SK-N-SH (cell line): ENCODE data around the gene ALPG. TPM values are rescaled to one million over a fixed set of nuclear protein-coding genes. Genes with fewer than 3 reads are reported as not detected.

ENCODE experiments used
- CTCF ChIA-PET: fragments of 300-600, 350-600 bp; formaldehyde crosslinking; extraction: SDS; loops from one replicate; lab custom pipeline; 2021; lab: Yijun Ruan, JAX
- POLR2A ChIA-PET: fragments of 350-600 bp; sonication (Branson Sonifier 250); formaldehyde crosslinking; extraction: SDS; loops from one replicate; lab custom pipeline; 2020; ENCODE audit warnings: antibody characterized with exemption, inconsistent platforms; lab: Yijun Ruan, JAX
- DNase-seq: peaks from one replicate; pipeline ENCODE4 v3.0.0; 2012
- H2AFZ ChIP-seq: fragments of 200-600 bp; sonication (generic); 2 replicates; pipeline ENCODE4 v1.8.1; 2016; ENCODE audit warnings: antibody characterized with exemption, mild to moderate bottlenecking, low read depth
- H3F3A ChIP-seq: fragments of 200-600 bp; sonication (generic); replicated peaks from 2 replicates; pipeline ENCODE3; 2016; ENCODE audit warnings: antibody characterized with exemption, mild to moderate bottlenecking; ENCODE audit not compliant: insufficient read depth
- H3K27ac ChIP-seq, 2 experiments: fragments of 200-500 bp in 1 of 2; fragments of 200-600 bp in 1 of 2; sonication (Bioruptor generic) in 1 of 2; sonication (generic), shearing (Covaris generic) in 1 of 2; 2 replicates each; pipeline versions ENCODE4 v1.5.1 to v1.6.1; 2014 to 2016; ENCODE audit warnings: low read depth in 2 of 2, inconsistent platforms in 1 of 2, low read length in 1 of 2, mild to moderate bottlenecking in 1 of 2, mixed read lengths in 1 of 2
- H3K27me3 ChIP-seq: fragments of 200-600 bp; sonication (generic), shearing (Covaris generic); 2 replicates; pipeline ENCODE4 v1.6.1; 2016; ENCODE audit warnings: mixed run types; ENCODE audit not compliant: insufficient read depth
- H3K36me3 ChIP-seq, 2 experiments: fragments of 200-500 bp in 1 of 2; fragments of 200-600 bp in 1 of 2; sonication (Bioruptor generic) in 1 of 2; sonication (generic) in 1 of 2; replicated peaks in 1 of 2; 2 replicates each; pipeline versions ENCODE3 to v1.5.1; 2014 to 2016; ENCODE audit warnings: low read length in 1 of 2, mild to moderate bottlenecking in 1 of 2; ENCODE audit not compliant: insufficient read depth in 2 of 2, control insufficient read depth in 1 of 2
- H3K4me1 ChIP-seq, 2 experiments: fragments of 200-500 bp in 1 of 2; fragments of 200-600 bp in 1 of 2; sonication (Bioruptor generic) in 1 of 2; sonication (generic), shearing (Covaris generic) in 1 of 2; 2 replicates each; pipeline versions ENCODE4 v1.5.1 to v1.6.1; 2014 to 2016; ENCODE audit warnings: low read depth in 1 of 2, low read length in 1 of 2, mixed run types in 1 of 2; ENCODE audit not compliant: insufficient read depth in 2 of 2, control insufficient read depth in 1 of 2
- H3K4me2 ChIP-seq: fragments of 200-600 bp; sonication (generic), shearing (Covaris generic); 2 replicates; pipeline ENCODE4 v1.6.1; 2017; ENCODE audit warnings: mixed run types
- H3K4me3 ChIP-seq, 2 experiments: fragments of 200-500 bp in 1 of 2; fragments of 200-600 bp in 1 of 2; sonication (Bioruptor generic) in 1 of 2; sonication (generic), shearing (Covaris generic) in 1 of 2; 2 replicates each; pipeline versions ENCODE4 v1.5.1 to v1.8.1; 2014 to 2016; ENCODE audit warnings: low read depth in 2 of 2, inconsistent platforms in 1 of 2, low read length in 1 of 2, mild to moderate bottlenecking in 1 of 2, mixed read lengths in 1 of 2, moderate library complexity in 1 of 2
- H3K79me2 ChIP-seq: fragments of 200-600 bp; sonication (generic); 2 replicates; pipeline ENCODE4 v1.8.1; 2017; ENCODE audit warnings: mild to moderate bottlenecking; ENCODE audit not compliant: insufficient read depth
- H3K9ac ChIP-seq: fragments of 200-600 bp; sonication (generic); 2 replicates; pipeline ENCODE4 v1.6.1; 2017; ENCODE audit warnings: mixed run types
- H3K9me2 ChIP-seq: fragments of 200-600 bp; sonication (generic); 2 replicates; pipeline ENCODE4 v1.6.1; 2017; ENCODE audit warnings: mixed run types
- H3K9me3 ChIP-seq: fragments of 200-600 bp; sonication (generic); 2 replicates; pipeline ENCODE4 v1.6.1; 2017; ENCODE audit warnings: mixed run types, mild to moderate bottlenecking, moderate library complexity
- H4K20me1 ChIP-seq: fragments of 200-600 bp; sonication (generic); 2 replicates; pipeline ENCODE4 v1.6.1; 2017; ENCODE audit warnings: mild to moderate bottlenecking, mixed run types; ENCODE audit not compliant: insufficient read depth
- ELF1 ChIP-seq: IDR thresholded peaks from 2 replicates; pipeline ENCODE4 v1.4.0; 2012
- EZH2phosphoT487 ChIP-seq: fragments of 200-600 bp; sonication (generic); IDR thresholded peaks from 2 replicates; pipeline ENCODE4 v1.6.1; 2017; ENCODE audit warnings: low read depth, mixed run types, mild to moderate bottlenecking, antibody characterized with exemption, moderate library complexity, borderline replicate concordance
- FOSL2 ChIP-seq: IDR thresholded peaks from 2 replicates; pipeline ENCODE4 v1.4.0; 2012; ENCODE audit warnings: low read depth, mild to moderate bottlenecking, moderate library complexity, borderline replicate concordance
- FOXM1 ChIP-seq: IDR thresholded peaks from 2 replicates; pipeline ENCODE4 v1.4.0; 2012; ENCODE audit warnings: low read depth, mild to moderate bottlenecking
- GABPA ChIP-seq: IDR thresholded peaks from 2 replicates; pipeline ENCODE4 v1.4.0; 2012; ENCODE audit warnings: low read depth, mild to moderate bottlenecking
- GATA2 ChIP-seq: sonication (generic); formaldehyde crosslinking; IDR thresholded peaks from 2 replicates; pipeline ENCODE4 v1.5.0; 2020; ENCODE audit warnings: mild to moderate bottlenecking, missing genetic modification reagents
- JUND ChIP-seq: IDR thresholded peaks from 2 replicates; pipeline ENCODE4 v1.4.0; 2012
- MEF2A ChIP-seq: IDR thresholded peaks from 2 replicates; pipeline ENCODE4 v1.4.0; 2012; ENCODE audit warnings: low read depth, borderline replicate concordance
- MXI1 ChIP-seq: IDR thresholded peaks from 2 replicates; pipeline ENCODE4 v1.6.1; 2012; ENCODE audit warnings: mild to moderate bottlenecking, low read depth, low read length, improper control_type of control experiment
- POLR2AphosphoS5 ChIP-seq: IDR thresholded peaks from 2 replicates; pipeline ENCODE4 v1.6.1; 2012; ENCODE audit warnings: low read depth, low read length
- RAD21 ChIP-seq: IDR thresholded peaks from 2 replicates; pipeline ENCODE4 v1.6.1; 2012; ENCODE audit warnings: mild to moderate bottlenecking, low read length
- RCOR1 ChIP-seq: fragments of 150-350 bp; IDR thresholded peaks from 2 replicates; pipeline ENCODE4 v1.6.1; 2017; ENCODE audit warnings: antibody characterized with exemption, low read length
- RXRA ChIP-seq: IDR thresholded peaks from 2 replicates; pipeline ENCODE4 v1.4.0; 2012; ENCODE audit warnings: low read depth, mild to moderate bottlenecking, borderline replicate concordance
- SMC3 ChIP-seq: IDR thresholded peaks from 2 replicates; pipeline ENCODE4 v1.6.1; 2012; ENCODE audit warnings: low read depth, low read length, improper control_type of control experiment
- TCF12 ChIP-seq: IDR thresholded peaks from 2 replicates; pipeline ENCODE4 v1.4.0; 2012
- TEAD4 ChIP-seq: IDR thresholded peaks from 2 replicates; pipeline ENCODE4 v1.4.0; 2012; ENCODE audit warnings: mild to moderate bottlenecking, borderline replicate concordance; ENCODE audit not compliant: insufficient read depth
- WGBS: methylation state at CpG from one replicate; pipeline ENCODE4 v1.1.6; 2017; ENCODE audit warnings: low lambda C conversion rate; 5-methylcytosine and 5-hydroxymethylcytosine counted together
- polyA plus RNA-seq, 3 experiments: library from polyadenylated mRNA; depleted of rRNA; stranded (reverse); fragments of >200 nt; gene quantifications; 2 replicates each; pipeline ENCODE4 v1.2.3, GENCODE V29; 2012
- TF ChIP-seq, protein P1 (sequence below): fragments of 150-350 bp; IDR thresholded peaks from 2 replicates; pipeline ENCODE4 v1.6.1; 2016; ENCODE audit warnings: mild to moderate bottlenecking, low read depth, low read length

The ALPG gene
- polyA plus RNA-seq, 1 of the 3 experiments (the other 2 are of a cell fraction), result not detected

DNA sequence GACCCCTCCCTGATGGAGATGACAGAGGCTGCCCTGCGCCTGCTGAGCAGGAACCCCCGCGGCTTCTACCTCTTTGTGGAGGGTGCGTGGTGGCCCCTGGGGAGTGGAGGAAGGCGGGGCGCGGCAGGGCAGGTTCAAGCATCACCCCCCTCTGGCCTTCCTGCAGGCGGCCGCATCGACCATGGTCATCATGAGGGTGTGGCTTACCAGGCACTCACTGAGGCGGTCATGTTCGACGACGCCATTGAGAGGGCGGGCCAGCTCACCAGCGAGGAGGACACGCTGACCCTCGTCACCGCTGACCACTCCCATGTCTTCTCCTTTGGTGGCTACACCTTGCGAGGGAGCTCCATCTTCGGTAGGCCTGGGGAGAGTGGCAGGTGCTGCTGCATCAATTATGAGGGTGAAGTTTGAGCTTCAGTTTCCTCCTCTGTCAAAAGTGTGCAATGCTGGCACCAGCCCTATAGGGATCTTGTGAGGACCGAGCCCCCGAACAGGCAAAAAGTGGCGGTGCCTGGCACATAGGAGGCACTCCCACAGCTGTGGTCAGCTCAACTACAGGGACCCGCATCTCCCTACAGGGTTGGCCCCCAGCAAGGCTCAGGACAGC is 51.5 kb downstream of the ALPG start:
- Histone ChIP-seq H3K79me2 (no peaks in the 10 kb centered on the region), H3K4me2 (no peak overlapping the region), H3K36me3 (no peaks in the 10 kb centered on the region), H3K9ac (no peak overlapping the region), H4K20me1 (no peaks in the 10 kb centered on the region), H3K27ac (no peak overlapping the region), H2AFZ (no peak overlapping the region), H3K27me3 (peaks cover 11% of the 10 kb centered on the region), H3K4me1 (no peaks in the 10 kb centered on the region), H3K9me3 (no peaks in the 10 kb centered on the region), H3K9me2 (no peaks in the 10 kb centered on the region), H3K4me3 (no peak overlapping the region), H3F3A (peaks cover 3% of the 10 kb centered on the region)
- TF ChIP-seq ELF1 (no peak), GATA2 (CRISPR knock-in tag) (no peak), RAD21 (no peak)
- WGBS, result 64% methylated on average over 14 of the region's 25 CpGs
- ChIA-PET POLR2A (no interaction called here), CTCF (interaction anchor here (1.3 to 1.9 kb wide), 3 partner anchors 14 to 66 kb away, joined by 4 to 9 read pairs (median 4); no protein-coding TSS in a partner anchor)
- DNase-seq, result no peak

DNA sequence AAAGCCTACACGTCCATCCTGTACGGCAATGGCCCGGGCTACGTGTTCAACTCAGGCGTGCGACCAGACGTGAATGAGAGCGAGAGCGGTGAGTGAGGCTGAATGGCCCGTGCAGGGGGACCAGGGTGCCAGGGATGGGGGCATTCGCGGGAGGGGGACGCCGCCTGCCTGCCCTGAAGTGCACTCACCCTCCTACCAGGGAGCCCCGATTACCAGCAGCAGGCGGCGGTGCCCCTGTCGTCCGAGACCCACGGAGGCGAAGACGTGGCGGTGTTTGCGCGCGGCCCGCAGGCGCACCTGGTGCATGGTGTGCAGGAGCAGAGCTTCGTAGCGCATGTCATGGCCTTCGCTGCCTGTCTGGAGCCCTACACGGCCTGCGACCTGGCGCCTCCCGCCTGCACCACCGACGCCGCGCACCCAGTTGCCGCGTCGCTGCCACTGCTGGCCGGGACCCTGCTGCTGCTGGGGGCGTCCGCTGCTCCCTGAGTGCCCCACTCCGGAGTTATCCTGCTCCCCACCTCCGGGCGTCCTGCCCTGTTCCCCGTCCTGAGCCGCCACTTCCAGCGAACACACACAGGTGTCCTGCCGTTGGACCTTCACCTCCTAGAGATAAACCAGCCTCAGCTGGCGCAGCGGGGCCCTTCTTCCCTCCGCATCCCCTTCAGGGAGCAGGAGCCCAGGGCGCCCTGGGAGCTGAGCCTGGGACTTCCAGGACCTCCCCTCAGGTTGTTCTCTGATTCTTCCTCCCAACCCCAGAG is 52.2 kb downstream of the ALPG start:
- peaks cover 3% of the 10 kb centered on the region for H3F3A ChIP-seq
- H3K9me2 ChIP-seq, result no peaks in the 10 kb centered on the region
- 75% methylated on average over 34 of the region's 56 CpGs for WGBS
- no peaks in the 10 kb centered on the region for H3K4me1 ChIP-seq
- no peak overlapping the region for H3K27ac ChIP-seq
- no peak overlapping the region for H3K9ac ChIP-seq
- TF ChIP-seq POLR2AphosphoS5, result no peak
- TF ChIP-seq FOXM1, result no peak
- no peak for TF ChIP-seq SMC3
- no peak for TF ChIP-seq JUND
- no peak for TF ChIP-seq RXRA
- TF ChIP-seq, protein P1, sequence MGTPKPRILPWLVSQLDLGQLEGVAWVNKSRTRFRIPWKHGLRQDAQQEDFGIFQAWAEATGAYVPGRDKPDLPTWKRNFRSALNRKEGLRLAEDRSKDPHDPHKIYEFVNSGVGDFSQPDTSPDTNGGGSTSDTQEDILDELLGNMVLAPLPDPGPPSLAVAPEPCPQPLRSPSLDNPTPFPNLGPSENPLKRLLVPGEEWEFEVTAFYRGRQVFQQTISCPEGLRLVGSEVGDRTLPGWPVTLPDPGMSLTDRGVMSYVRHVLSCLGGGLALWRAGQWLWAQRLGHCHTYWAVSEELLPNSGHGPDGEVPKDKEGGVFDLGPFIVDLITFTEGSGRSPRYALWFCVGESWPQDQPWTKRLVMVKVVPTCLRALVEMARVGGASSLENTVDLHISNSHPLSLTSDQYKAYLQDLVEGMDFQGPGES, result no peak
- no peak for TF ChIP-seq GABPA
- no peak for TF ChIP-seq GATA2 (CRISPR knock-in tag)
- no peak for TF ChIP-seq RCOR1
- no peak for TF ChIP-seq TCF12
- TF ChIP-seq EZH2phosphoT487, result no peak
- TF ChIP-seq MEF2A, result no peak
- TF ChIP-seq MXI1, result no peak
- no peak for TF ChIP-seq TEAD4
- TF ChIP-seq FOSL2, result no peak
- no peaks in the 10 kb centered on the region for H3K36me3 ChIP-seq
- H3K27me3 ChIP-seq, result peaks cover 11% of the 10 kb centered on the region
- ChIA-PET CTCF (interaction anchor here (0.8 to 1.3 kb wide), 3 partner anchors 15 to 65 kb away, joined by 3 to 4 read pairs (median 3); no protein-coding TSS in a partner anchor), POLR2A (no interaction called here)
- H4K20me1 ChIP-seq, result no peaks in the 10 kb centered on the region
- H2AFZ ChIP-seq, result no peak overlapping the region
- no peaks in the 10 kb centered on the region for H3K9me3 ChIP-seq
- no peak overlapping the region for H3K4me3 ChIP-seq
- DNase-seq, result no peak
- H3K4me2 ChIP-seq, result no peak overlapping the region
- H3K79me2 ChIP-seq, result no peaks in the 10 kb centered on the region
